Trophoblast cell (in vitro differentiated cells and primary cell): Measurements from ENCODE around the gene DUSP19.

ENCODE experiments used
- DNase-seq, 2 donors: peaks; one replicate each; pipeline ENCODE4 v3.0.0-alpha.2; 2016
- H2AFZ ChIP-seq: 2 replicates; pipeline ENCODE4 v1.6.1; 2013; ENCODE audit warnings: low read length, moderate library complexity, mild to moderate bottlenecking; ENCODE audit not compliant: insufficient read depth, poor library complexity
- H2AK5ac ChIP-seq: 2 replicates; pipeline ENCODE4 v1.6.1; 2013; ENCODE audit warnings: mild to moderate bottlenecking, low read length
- H2BK120ac ChIP-seq: 2 replicates; pipeline ENCODE4 v1.6.1; 2013; ENCODE audit warnings: low read length, mild to moderate bottlenecking, moderate library complexity; ENCODE audit not compliant: insufficient read depth, poor library complexity
- H2BK12ac ChIP-seq: 2 replicates; pipeline ENCODE4 v1.6.1; 2013; ENCODE audit warnings: mild to moderate bottlenecking, low read length, moderate library complexity
- H2BK5ac ChIP-seq: 2 replicates; pipeline ENCODE4 v1.6.1; 2013; ENCODE audit warnings: low read length, low read depth, moderate library complexity, mild to moderate bottlenecking; ENCODE audit not compliant: poor library complexity
- H3K14ac ChIP-seq: 2 replicates; pipeline ENCODE4 v1.6.1; 2013; ENCODE audit warnings: mild to moderate bottlenecking, low read length
- H3K18ac ChIP-seq: 2 replicates; pipeline ENCODE4 v1.6.1; 2013; ENCODE audit warnings: mild to moderate bottlenecking, low read length
- H3K23ac ChIP-seq: 2 replicates; pipeline ENCODE4 v1.6.1; 2013; ENCODE audit warnings: low read length
- H3K27ac ChIP-seq: 2 replicates; pipeline ENCODE4 v1.5.1; 2013; ENCODE audit warnings: low read depth, mild to moderate bottlenecking, inconsistent platforms, low read length, moderate library complexity
- H3K27me3 ChIP-seq: 2 replicates; pipeline ENCODE4 v1.6.1; 2013; ENCODE audit warnings: inconsistent platforms, mild to moderate bottlenecking, low read length, moderate library complexity; ENCODE audit not compliant: insufficient read depth
- H3K36me3 ChIP-seq, 2 experiments: 1 replicate in 1 of 2; 2 replicates in 1 of 2; pipeline ENCODE4 v1.6.1; 2013; ENCODE audit warnings: low read length in 2 of 2, mild to moderate bottlenecking in 2 of 2, moderate library complexity in 1 of 2; ENCODE audit not compliant: insufficient read depth in 2 of 2, control insufficient read depth in 1 of 2
- H3K4ac ChIP-seq: 2 replicates; pipeline ENCODE4 v1.6.1; 2013; ENCODE audit warnings: low read depth, mild to moderate bottlenecking, low read length, moderate library complexity
- H3K4me1 ChIP-seq, 2 experiments: 1 replicate in 1 of 2; 2 replicates in 1 of 2; pipeline ENCODE4 v1.6.1; 2013; ENCODE audit warnings: low read length in 2 of 2, mild to moderate bottlenecking in 2 of 2, moderate library complexity in 1 of 2; ENCODE audit not compliant: insufficient read depth in 2 of 2, control insufficient read depth in 1 of 2
- H3K4me2 ChIP-seq: 2 replicates; pipeline ENCODE4 v1.6.1; 2013; ENCODE audit warnings: inconsistent platforms, mild to moderate bottlenecking, low read length, moderate library complexity
- H3K4me3 ChIP-seq: 2 replicates; pipeline ENCODE4 v1.5.1; 2013; ENCODE audit warnings: mild to moderate bottlenecking, low read depth, low read length, inconsistent platforms
- H3K79me1 ChIP-seq: one replicate; pipeline ENCODE4 v1.6.1; 2013; ENCODE audit warnings: low read length
- H3K79me2 ChIP-seq: 2 replicates; pipeline ENCODE4 v1.6.1; 2013; ENCODE audit warnings: low read length, mild to moderate bottlenecking; ENCODE audit not compliant: control insufficient read depth, insufficient read depth, poor library complexity
- H3K9ac ChIP-seq: 2 replicates; pipeline ENCODE4 v1.6.1; 2013; ENCODE audit warnings: mild to moderate bottlenecking, low read length
- H3K9me3 ChIP-seq: 2 replicates; pipeline ENCODE4 v1.6.1; 2013; ENCODE audit warnings: low read depth, mild to moderate bottlenecking, control low read depth, inconsistent platforms, low read length; ENCODE audit not compliant: insufficient read depth
- H4K12ac ChIP-seq: 2 replicates; pipeline ENCODE4 v1.6.1; 2013; ENCODE audit warnings: low read depth, mild to moderate bottlenecking, low read length, moderate library complexity
- H4K8ac ChIP-seq: 2 replicates; pipeline ENCODE4 v1.6.1; 2013; ENCODE audit warnings: low read depth, mild to moderate bottlenecking, low read length, moderate library complexity
- H4K91ac ChIP-seq: one replicate; pipeline ENCODE4 v1.6.1; 2013; ENCODE audit warnings: low read depth, mild to moderate bottlenecking, low read length, moderate library complexity
- WGBS: extraction: QIAGEN DNeasy Blood & Tissue Kit; methylation state at CpG from one replicate; pipeline ENCODE4 v1.1.7; 2013; ENCODE audit warnings: missing lambda C conversion rate; ENCODE audit not compliant: insufficient read length, insufficient coverage; ENCODE audit errors: extremely low coverage; 5-methylcytosine and 5-hydroxymethylcytosine counted together

DUSP19 gene

DNA sequence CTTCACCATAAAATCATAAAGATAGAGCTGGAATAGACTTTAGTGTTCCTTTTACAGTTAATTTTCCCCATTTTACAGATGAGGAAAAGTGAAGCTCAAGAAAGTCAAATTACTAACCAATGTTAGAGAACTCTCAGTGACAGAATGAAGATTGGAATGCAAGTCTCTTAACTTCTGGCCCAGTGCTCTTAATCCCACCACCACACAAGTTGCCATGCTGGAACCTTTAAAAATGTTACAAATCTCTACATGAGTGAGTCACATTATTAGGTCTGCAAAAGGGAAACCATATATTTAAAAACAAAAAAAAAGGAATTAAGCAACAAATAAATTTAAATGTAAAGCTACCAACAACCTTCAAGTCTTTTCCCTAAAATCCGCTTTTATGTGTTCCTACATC, 43.7 kb upstream of the DUSP19 start:
- H2BK120ac ChIP-seq: no peak overlapping the region
- H2BK5ac ChIP-seq: no peak overlapping the region
- WGBS: no CpG with 5 or more reads among the region's 1 CpG
- H4K8ac ChIP-seq: no peak overlapping the region
- no peak overlapping the region for H3K18ac ChIP-seq
- H3K4ac ChIP-seq: no peak overlapping the region
- H3K9ac ChIP-seq: no peak overlapping the region
- H3K14ac ChIP-seq: no peak overlapping the region
- H4K91ac ChIP-seq: no peak overlapping the region
- no peaks in the 10 kb centered on the region for H3K27me3 ChIP-seq
- H3K79me2 ChIP-seq: peaks cover 14% of the 10 kb centered on the region
- no peaks in the 10 kb centered on the region for H3K4me1 ChIP-seq
- H4K12ac ChIP-seq: no peak overlapping the region
- no peak overlapping the region for H2AFZ ChIP-seq
- no peak overlapping the region for H3K27ac ChIP-seq
- no peak overlapping the region for H2AK5ac ChIP-seq
- H2BK12ac ChIP-seq: no peak overlapping the region
- no peak for DNase-seq
- no peak overlapping the region for H3K23ac ChIP-seq
- H3K79me1 ChIP-seq: peaks cover 13% of the 10 kb centered on the region
- no peaks in the 10 kb centered on the region for H3K9me3 ChIP-seq
- no peak overlapping the region for H3K4me3 ChIP-seq
- H3K36me3 ChIP-seq: no peaks in the 10 kb centered on the region
- no peak overlapping the region for H3K4me2 ChIP-seq

DNA sequence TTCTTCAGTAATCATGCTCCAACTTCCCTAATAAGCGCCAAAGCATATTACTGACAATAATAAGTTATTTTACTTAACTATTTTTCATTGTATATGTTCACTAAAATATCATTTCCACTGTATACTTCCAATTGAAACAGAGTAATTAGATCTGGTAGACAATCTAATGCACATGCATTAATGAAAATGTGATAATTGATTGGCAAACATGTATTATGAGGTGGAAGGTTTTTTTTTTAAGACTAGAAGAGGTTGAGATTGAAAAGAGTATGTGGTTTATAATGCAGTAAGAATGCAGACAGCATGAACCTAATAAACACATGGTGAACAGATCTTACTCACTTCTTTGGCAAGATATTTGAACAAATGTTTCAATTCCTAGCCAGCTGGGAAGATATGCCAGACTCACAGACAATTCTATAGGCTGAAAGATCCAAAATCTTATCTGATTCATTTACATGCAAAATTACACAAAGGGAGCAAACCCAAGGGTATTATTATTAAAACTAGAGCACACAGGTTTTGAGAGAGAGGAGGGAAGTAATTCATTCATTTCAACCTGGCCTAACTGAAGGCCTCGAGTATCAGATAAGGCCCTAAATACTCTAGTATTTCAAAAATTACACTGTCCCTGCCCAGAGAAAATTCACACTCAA, 43.1 kb upstream of the DUSP19 start:
- no peak overlapping the region for H3K27ac ChIP-seq
- H2BK12ac ChIP-seq: no peak overlapping the region
- peaks cover 13% of the 10 kb centered on the region for H3K79me1 ChIP-seq
- DNase-seq: no peak
- H2BK5ac ChIP-seq: no peak overlapping the region
- no peak overlapping the region for H3K14ac ChIP-seq
- no peak overlapping the region for H2AK5ac ChIP-seq
- H2AFZ ChIP-seq: no peak overlapping the region
- no peak overlapping the region for H4K12ac ChIP-seq
- no peaks in the 10 kb centered on the region for H3K4me1 ChIP-seq
- no peak overlapping the region for H4K8ac ChIP-seq
- H3K79me2 ChIP-seq: peaks cover 14% of the 10 kb centered on the region
- no peak overlapping the region for H3K18ac ChIP-seq
- no peak overlapping the region for H3K4me3 ChIP-seq
- H2BK120ac ChIP-seq: no peak overlapping the region
- WGBS: no CpG with 5 or more reads among the region's 2 CpGs
- peak overlapping the region; percentile 43 for H3K4me2 ChIP-seq
- H3K36me3 ChIP-seq: no peaks in the 10 kb centered on the region
- no peak overlapping the region for H4K91ac ChIP-seq
- H3K9me3 ChIP-seq: no peaks in the 10 kb centered on the region
- no peak overlapping the region for H3K9ac ChIP-seq
- no peak overlapping the region for H3K23ac ChIP-seq
- no peaks in the 10 kb centered on the region for H3K27me3 ChIP-seq
- no peak overlapping the region for H3K4ac ChIP-seq

DNA sequence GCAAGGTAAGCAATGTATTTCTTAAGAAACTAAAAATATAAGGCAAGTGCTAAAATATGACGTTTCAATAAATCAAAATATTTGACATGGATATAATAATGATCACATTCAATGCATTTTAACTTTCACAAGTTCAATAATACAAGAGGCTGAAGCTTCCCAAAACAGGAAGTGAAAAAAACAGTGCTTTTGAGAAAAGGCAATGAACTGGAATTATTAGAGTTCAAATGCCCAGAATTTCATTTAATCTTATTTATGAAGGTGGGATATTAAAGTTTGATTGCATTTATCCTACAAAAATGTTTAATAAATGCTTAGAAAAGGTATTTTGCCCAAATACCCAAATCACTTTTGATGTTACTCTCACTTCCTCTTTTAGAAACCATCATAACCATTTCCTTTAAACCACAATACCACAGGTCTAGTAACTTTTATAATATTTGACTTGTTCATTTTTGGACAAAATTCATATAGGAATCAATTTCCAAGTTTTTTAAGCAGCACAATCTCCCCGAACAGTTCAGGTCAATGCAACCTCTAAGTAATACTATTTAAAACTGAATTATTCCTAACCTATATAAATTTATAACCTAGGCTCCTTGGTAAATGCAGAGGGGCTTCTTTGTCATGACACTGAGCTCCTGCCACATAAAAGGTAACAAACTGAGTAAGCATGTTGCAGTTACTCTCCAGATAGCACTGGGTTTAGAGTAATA, 42.4 kb upstream of the DUSP19 start:
- Histone ChIP-seq H3K23ac (no peak overlapping the region), H3K79me1 (peaks cover 13% of the 10 kb centered on the region), H2BK120ac (no peak overlapping the region), H3K9me3 (no peaks in the 10 kb centered on the region), H3K4me3 (no peak overlapping the region), H3K4ac (peak overlapping the region; percentile 91), H2BK5ac (no peak overlapping the region), H3K4me2 (peak overlapping the region; percentile 79), H2BK12ac (no peak overlapping the region), H3K27ac (no peak overlapping the region), H2AK5ac (no peak overlapping the region), H2AFZ (no peak overlapping the region), H4K91ac (no peak overlapping the region), H3K9ac (no peak overlapping the region), H3K4me1 (no peaks in the 10 kb centered on the region), H3K36me3 (no peaks in the 10 kb centered on the region), H3K14ac (no peak overlapping the region), H3K27me3 (no peaks in the 10 kb centered on the region), H4K8ac (no peak overlapping the region), H3K79me2 (peaks cover 14% of the 10 kb centered on the region), H3K18ac (no peak overlapping the region), H4K12ac (no peak overlapping the region)
- no peak for DNase-seq
- WGBS: no CpG with 5 or more reads among the region's 2 CpGs

DNA sequence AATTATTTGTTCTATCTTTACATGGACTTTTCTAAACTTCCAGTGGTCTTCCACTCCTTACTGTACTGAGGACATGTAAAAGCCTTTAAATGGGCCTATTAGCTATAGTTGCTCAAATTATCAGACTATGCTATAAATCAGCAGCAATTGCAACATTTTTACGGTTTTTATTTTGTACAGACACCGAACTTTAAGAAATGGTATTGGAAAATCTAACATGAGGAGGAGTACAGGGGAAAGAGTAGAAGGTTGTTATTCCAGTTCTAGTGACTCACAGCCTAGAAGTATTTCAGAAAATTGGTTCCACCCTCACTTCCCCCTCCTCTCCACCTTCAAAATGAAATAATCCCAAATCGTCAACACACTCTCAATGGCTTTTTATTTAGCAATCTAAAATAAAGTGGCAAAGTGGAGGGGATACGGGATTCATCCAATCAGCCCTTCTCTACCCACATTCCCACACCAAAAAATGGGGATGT, 41.4 kb upstream of the DUSP19 start:
- H3K27me3 ChIP-seq: no peaks in the 10 kb centered on the region
- peaks cover 14% of the 10 kb centered on the region for H3K79me2 ChIP-seq

More for the DNA sequence above, 41.4 kb upstream of the DUSP19 start:
- whole genome bisulfite sequencing: no CpG with 5 or more reads among the region's 4 CpGs
- peak overlapping the region; percentile 91 for H2BK120ac ChIP-seq
- H3K27ac ChIP-seq: peak overlapping the region; percentile 99
- peaks cover 13% of the 10 kb centered on the region for H3K79me1 ChIP-seq
- H3K9me3 ChIP-seq: no peaks in the 10 kb centered on the region
- H3K4me1 ChIP-seq: no peaks in the 10 kb centered on the region
- no peaks in the 10 kb centered on the region for H3K36me3 ChIP-seq
- H3K9ac ChIP-seq: peak overlapping the region; percentile 81
- H3K18ac ChIP-seq: peak overlapping the region; percentile 92
- peak overlapping the region; percentile 91 for H3K14ac ChIP-seq
- H4K8ac ChIP-seq: peak overlapping the region; percentile 93
- peak overlapping the region; percentile 82 for H2AFZ ChIP-seq
- peak overlapping the region; percentile 65 for H3K4me2 ChIP-seq
- no peak overlapping the region for H3K23ac ChIP-seq
- peak overlapping the region; percentile 94 for H4K91ac ChIP-seq
- peak overlapping the region; percentile 64 for H2BK12ac ChIP-seq
- H4K12ac ChIP-seq: peak overlapping the region; percentile 79
- peak; percentile 23 to 66 for DNase-seq
- peak overlapping the region; percentile 83 for H2AK5ac ChIP-seq
- H2BK5ac ChIP-seq: peak overlapping the region; percentile 77
- H3K4me3 ChIP-seq: peak overlapping the region; percentile 100
- H3K4ac ChIP-seq: peak overlapping the region; percentile 80
